K562 (cell line): Measurements from ENCODE around the gene RIMBP3C.

Experiments
- AFF4 ChIP-seq: sonication (generic); formaldehyde crosslinking; IDR thresholded peaks from 2 replicates; pipeline ENCODE4 v1.8.0; 2023; ENCODE audit warnings: mild to moderate bottlenecking, missing genetic modification reagents
- C11orf30 ChIP-seq: fragments of 450-650 bp; IDR thresholded peaks from 2 replicates; pipeline ENCODE4 v1.6.1; 2016; ENCODE audit warnings: low read depth, mild to moderate bottlenecking
- FOXO4 ChIP-seq: fragments of 450-650 bp; formaldehyde crosslinking; IDR thresholded peaks from 2 replicates; pipeline ENCODE4 v1.4.0; 2020; ENCODE audit warnings: mild to moderate bottlenecking, moderate library complexity
- HMG20A ChIP-seq: fragments of 450-650 bp; formaldehyde crosslinking; conservative IDR thresholded peaks from 2 replicates; pipeline ENCODE4 v1.4.0; 2020; ENCODE audit warnings: mild to moderate bottlenecking, mixed read lengths
- MCM2 ChIP-seq: fragments of 450-650 bp; IDR thresholded peaks from 2 replicates; pipeline ENCODE4 v1.6.1; 2017; ENCODE audit warnings: low read depth, mild to moderate bottlenecking
- ZNF347 ChIP-seq: fragments of 450-650 bp; formaldehyde crosslinking; IDR thresholded peaks from 2 replicates; pipeline ENCODE4 v1.4.0; 2020; ENCODE audit warnings: low read depth, mild to moderate bottlenecking, moderate library complexity

- TF ChIP-seq AFF4 (no peak), HMG20A (CRISPR knock-in tag) (no peak), C11orf30 (no peak), FOXO4 (CRISPR knock-in tag) (0 out of 2 replicates have a peak, but pooled peaks have one; percentile 22), ZNF347 (CRISPR knock-in tag) (no peak), MCM2 (no peak)
Measured at GRCh38 chr22:21593406-21594232, 42.4 kb upstream of the RIMBP3C start.
